ENCODE measurements around the gene CNGA1.

CNGA1 gene

GRCh38 chr4:48016141-48017107 is at the start of gene CNGA1, which contains the start of gene NIPAL1:
Gene CNGA1, minus strand, starts transcription at chr4:48016681. Its CDS starts 63,992 bp downstream, at chr4:47952689.
Gene NIPAL1, plus strand, starts transcription at chr4:48016772. Its CDS starts 68 bp downstream, at chr4:48016840.
- FAIRE-seq: no peak

GRCh38 chr4:48065587-48066052 is 49.1 kb upstream of the CNGA1 start:
- no peak for FAIRE-seq

DNA sequence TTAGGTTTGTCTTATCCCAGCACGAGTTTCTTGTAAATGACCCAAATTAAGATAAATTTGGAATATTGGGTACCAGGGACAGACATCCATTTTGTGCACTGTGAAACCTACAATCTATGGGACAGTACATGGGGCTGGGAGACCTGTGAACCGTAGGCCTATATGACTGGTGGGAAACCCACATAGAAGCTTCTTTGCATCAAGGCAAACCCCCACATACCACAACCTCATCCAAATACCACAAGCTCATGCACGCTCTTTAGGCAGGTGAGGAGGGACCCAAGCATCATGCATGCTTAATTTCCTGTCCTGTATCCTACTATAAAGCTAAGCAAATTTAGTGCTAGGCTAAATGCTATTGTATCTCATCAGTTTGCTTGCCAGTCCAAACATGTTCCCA is 47.9 kb upstream of the CNGA1 start:
- no peak for FAIRE-seq

DNA sequence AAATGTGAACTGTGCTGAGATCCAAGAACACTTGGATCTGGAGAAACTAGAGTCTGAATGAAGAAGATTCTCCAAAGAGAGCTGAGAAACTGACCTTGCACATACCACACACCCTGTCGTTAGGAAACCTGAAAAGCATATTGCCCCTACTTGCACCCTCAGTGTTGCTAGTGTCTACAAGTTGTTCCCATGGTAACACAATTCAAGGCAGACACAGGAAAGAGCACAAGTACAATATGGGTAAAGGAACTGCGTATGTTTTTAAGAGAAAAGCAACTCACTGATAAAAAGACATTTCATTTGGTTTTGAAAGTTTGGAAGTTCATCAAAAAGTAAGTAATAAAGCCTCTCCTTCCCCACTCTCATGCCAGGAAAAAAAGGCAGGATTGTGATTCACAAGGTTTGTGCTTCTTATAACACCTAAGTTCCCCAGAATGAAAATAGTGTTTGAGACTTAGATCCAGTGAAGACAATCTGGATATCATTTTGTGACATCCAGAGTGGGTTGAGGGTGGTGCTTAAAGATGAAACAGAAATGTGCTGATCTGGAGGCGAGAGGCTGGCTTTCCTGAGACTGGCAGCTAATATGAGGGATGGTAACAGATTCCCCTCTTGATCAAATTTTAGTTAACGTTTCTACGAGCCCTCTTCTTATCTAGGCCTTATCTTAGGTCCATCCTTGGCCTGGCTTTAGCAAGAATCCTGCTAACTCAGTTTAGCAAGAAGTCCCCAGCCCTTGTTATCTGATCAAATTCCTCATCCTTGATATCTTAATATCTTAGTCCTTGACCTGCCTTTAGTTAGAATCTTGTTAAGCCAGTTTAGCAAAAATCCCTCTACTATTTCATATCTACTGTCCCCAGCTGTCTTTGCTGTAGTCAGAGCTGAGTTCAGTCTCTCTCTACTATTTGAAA is 42.4 kb upstream of the CNGA1 start:
- FAIRE-seq: no peak

GRCh38 chr4:48051078-48051477 is 34.6 kb upstream of the CNGA1 start:
- FAIRE-seq: no peak

GRCh38 chr4:48049483-48049882 is 33.0 kb upstream of the CNGA1 start:
- no peak for FAIRE-seq

GRCh38 chr4:48047896-48048295 is 31.4 kb upstream of the CNGA1 start:
- FAIRE-seq: no peak

DNA sequence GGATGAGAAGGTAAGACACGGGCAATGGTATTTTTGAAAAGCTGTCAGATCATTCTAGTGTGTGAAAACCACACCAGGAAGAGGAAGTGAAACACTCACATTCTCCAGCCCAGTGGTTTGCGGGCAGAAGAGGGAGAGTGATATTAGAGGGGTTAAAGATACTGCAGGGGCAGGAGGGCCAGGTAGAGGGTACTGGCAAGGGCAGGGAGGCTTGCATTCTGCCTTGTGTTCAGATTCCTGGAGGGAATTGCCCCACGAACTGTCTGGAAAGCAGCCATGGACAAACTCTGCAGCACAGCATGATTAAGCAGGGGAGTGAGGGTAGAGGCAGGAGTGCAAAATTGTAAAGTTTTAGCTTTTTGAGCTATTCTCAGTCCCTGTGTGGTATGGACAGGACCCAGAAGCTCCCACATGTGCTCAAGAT is 31.0 kb upstream of the CNGA1 start:
- no peak for FAIRE-seq

- FAIRE-seq: no peak
Observed at GRCh38 chr4:48046059-48046458, 29.6 kb upstream of the CNGA1 start.

GRCh38 chr4:48044298-48044697 is 27.8 kb upstream of the CNGA1 start:
- FAIRE-seq: no peak

GRCh38 chr4:48043504-48043903 is 27.0 kb upstream of the CNGA1 start:
- FAIRE-seq: no peak

DNA sequence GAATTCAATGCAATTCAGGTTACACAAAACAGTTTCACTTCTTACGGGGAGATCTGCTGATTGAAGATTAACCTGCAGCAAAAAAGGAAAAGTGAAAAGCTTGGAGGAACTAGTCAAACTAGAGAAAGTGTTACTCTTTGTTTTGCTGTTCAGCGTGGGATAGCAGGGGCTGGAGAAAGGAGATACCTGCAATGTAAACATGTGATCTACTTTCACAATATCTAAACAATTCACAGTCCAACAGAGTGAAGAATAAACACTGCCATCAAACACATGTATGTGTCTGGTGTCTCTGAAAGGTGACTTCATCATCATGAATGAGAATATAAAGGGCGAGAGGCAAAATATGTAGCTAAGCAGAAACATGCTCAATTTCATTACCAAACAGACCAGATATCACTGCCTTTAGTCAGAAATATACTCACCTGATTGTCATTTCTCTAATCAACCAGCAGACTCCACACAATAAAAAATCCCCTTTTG is 26.5 kb upstream of the CNGA1 start:
- FAIRE-seq: no peak

DNA sequence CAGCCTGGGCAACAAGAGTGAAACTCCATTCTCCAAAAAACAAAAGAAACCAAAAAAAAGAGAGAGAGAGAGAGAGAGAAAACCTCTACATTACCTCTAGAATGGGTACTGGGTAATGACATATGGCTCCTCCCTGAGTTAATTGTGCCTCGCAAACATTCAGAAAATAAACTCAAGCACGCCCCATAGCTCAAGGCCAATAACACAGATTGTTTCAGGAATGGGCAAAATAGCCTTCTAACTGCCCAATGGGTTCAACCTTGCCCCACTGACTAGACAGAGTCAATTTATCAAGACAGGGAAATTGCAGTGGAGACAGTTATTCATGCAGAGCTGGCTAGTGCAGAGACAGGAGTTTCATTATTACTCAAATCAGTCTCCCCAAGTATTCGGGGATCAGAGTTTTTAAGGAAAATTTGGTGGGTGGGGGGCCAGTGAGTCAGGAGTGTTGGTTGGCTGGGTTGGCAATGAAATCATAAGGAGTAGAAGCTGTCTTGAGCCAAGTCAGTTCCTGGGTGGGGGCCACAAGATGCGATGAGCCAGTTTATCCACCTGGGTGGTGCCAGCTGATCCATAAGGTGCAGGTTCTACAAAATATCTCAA is 25.2 kb upstream of the CNGA1 start:
- no peak for FAIRE-seq

DNA sequence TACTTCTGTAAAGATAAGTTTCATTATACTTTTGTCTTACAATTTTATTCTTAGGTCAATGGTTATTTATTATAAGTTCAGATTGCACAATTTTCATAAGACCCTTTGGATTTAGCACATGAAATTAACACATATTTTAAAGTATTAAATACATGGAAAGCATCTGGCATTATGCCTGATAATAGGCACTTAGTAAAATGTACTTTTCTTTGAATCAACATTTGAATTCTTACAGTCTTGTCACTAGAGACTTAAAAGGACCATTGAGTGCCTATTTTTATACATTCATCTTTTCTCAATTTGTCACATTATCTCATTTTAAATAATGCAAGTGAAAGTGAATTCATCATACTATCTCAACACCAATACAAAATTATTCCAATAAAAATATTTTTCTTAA is 23.1 kb upstream of the CNGA1 start:
- FAIRE-seq: peak; percentile 46

GRCh38 chr4:48038666-48039065 is 22.2 kb upstream of the CNGA1 start:
- FAIRE-seq: no peak

DNA sequence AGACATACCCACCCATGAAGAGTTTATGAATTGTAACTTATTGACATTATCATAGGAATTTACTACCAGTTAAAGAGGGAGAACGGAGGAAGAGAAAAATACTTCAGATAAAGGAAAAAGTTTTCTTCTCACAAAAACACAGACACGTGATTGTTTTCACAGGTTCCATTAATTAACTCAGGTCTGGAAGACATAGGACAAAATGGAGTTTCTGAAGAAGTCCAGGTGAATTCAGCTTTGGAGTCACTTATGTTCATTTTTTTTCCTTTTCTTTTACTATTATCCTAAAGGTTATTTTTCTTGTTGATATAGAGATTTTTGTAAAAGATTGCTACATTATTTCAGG is 20.6 kb upstream of the CNGA1 start:
- FAIRE-seq: no peak

DNA sequence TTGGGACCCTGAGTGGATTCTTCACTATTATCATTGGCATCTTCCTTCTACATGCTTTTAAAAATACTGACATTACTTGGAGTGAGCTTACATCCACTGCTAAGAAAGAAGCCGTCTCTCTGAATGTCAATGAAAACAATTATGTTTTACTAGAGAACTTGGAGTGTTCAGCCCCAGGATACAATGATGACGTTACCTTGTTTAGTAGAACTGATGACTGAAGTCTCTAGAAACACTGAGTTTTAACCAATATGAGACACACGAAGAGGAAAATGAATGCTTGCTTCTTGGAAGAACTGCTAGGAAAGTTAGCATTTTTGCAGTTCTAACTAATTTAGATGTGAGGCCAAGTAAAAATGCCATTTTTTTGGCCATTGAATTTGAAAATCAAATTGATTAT is 19.5 kb upstream of the CNGA1 start:
- FAIRE-seq: no peak

GRCh38 chr4:48033825-48034413 is 17.4 kb upstream of the CNGA1 start:
- FAIRE-seq: no peak

DNA sequence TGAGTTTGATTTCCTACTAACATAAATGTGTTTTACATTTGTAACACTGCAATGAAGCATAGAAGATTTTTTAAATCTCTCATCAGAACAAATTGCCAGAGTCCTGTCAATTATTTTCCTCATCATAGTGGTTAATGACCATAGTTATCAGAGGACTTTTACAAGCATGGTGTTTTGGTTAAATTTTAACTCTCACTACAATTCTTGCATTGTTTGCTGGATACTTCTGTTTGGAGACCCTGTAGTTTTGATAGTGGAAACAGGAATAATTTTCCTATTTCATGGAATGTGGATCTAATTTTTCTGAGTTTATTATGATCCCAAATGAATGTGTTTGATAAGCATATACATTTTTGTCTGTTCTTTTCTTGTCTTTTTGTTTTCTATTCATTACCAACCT is 16.9 kb upstream of the CNGA1 start:
- no peak for FAIRE-seq

GRCh38 chr4:48032721-48033120 is 16.2 kb upstream of the CNGA1 start:
- FAIRE-seq: no peak

GRCh38 chr4:48031802-48032525 is 15.5 kb upstream of the CNGA1 start:
- no peak for FAIRE-seq

DNA sequence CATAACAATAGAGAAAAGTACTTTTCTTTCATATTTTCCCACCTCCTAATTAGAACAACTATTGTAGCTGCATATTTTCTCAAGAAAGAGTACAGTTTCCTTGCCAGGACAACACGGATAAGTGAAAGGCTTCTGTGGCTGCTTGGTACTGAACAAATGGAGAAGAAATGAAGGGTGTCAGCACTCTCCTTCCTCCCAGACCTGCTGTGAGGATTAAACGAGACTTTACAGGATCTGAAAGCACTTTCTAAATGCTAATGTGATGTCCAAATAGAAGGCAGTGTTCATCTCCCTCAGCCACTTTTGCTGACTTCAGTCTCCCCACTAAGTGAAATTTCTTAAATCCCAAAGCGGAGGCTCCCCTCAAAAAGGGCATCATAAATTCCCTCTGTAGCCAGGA is 14.0 kb upstream of the CNGA1 start:
- no peak for FAIRE-seq

Measured in endometrium (tissue), 2 donors.